ENCODE data around the gene HYAL2.

GRCh38 chr3:50297384-50297775 is 25.2 kb downstream of the HYAL2 start:
- TF ChIP-seq SUZ12 (IDR thresholded peaks at IDR 0.05; ENCODE audit: extremely low read depth, insufficient read depth, insufficient read length): no peak
- TF ChIP-seq ZNF274 (IDR thresholded peaks at IDR 0.05; ENCODE audit: low read depth, low read length): no peak
- no peak for TF ChIP-seq YY1 (IDR thresholded peaks at IDR 0.05; ENCODE audit: insufficient read depth, insufficient read length)
